ENCODE measurements around the gene CBFB.
"Not testable (repeated sequence)": the region's sequence is repeated elsewhere in the genome, so short reads cannot be mapped to it uniquely, and the experiment has no call there.

The CBFB gene

GRCh38 chr16:67040166-67040565 lies 11.2 kb downstream of the CBFB start:
- no peak overlapping the region for H3K4me3 ChIP-seq (ENCODE audit: low read depth, low read length)

- H3K4me3 ChIP-seq (ENCODE audit: low read depth, low read length), result no peak overlapping the region
These were observed 12.0 kb downstream of the CBFB start for GRCh38 chr16:67040906-67041305.

GRCh38 chr16:67041520-67041919 lies 12.6 kb downstream of the CBFB start:
- not testable (repeated sequence) for H3K4me3 ChIP-seq (ENCODE audit: low read depth, low read length)

GRCh38 chr16:67043420-67043819 lies 14.5 kb downstream of the CBFB start:
- H3K4me3 ChIP-seq (ENCODE audit: low read depth, low read length), result no peak overlapping the region

GRCh38 chr16:67050796-67051195 lies 21.8 kb downstream of the CBFB start:
- no peak overlapping the region for H3K4me3 ChIP-seq (ENCODE audit: low read depth, low read length)

- H3K4me3 ChIP-seq (ENCODE audit: low read depth, low read length), result no peak overlapping the region
These were observed 23.4 kb downstream of the CBFB start for GRCh38 chr16:67052399-67052798.

GRCh38 chr16:67053767-67054334 lies 24.9 kb downstream of the CBFB start:
- no peak overlapping the region for H3K4me3 ChIP-seq (ENCODE audit: low read depth, low read length)

GRCh38 chr16:67054901-67055300 lies 26.0 kb downstream of the CBFB start:
- H3K4me3 ChIP-seq (ENCODE audit: low read depth, low read length), result no peak overlapping the region

- no peak overlapping the region for H3K4me3 ChIP-seq (ENCODE audit: low read depth, low read length)
These were observed 27.0 kb downstream of the CBFB start for GRCh38 chr16:67055712-67056487.

- no peak overlapping the region for H3K4me3 ChIP-seq (ENCODE audit: low read depth, low read length)
These were observed 34.1 kb downstream of the CBFB start for GRCh38 chr16:67063008-67063407.

- H3K4me3 ChIP-seq (ENCODE audit: low read depth, low read length), result no peak overlapping the region
These were observed 39.3 kb downstream of the CBFB start for GRCh38 chr16:67068212-67068753.

- no peak overlapping the region for H3K4me3 ChIP-seq (ENCODE audit: low read depth, low read length)
These were observed 42.6 kb downstream of the CBFB start for GRCh38 chr16:67071476-67072048.

GRCh38 chr16:67075331-67075730 lies 46.4 kb downstream of the CBFB start:
- no peak overlapping the region for H3K4me3 ChIP-seq (ENCODE audit: low read depth, low read length)

GRCh38 chr16:67077871-67078270 lies 48.9 kb downstream of the CBFB start:
- no peak overlapping the region for H3K4me3 ChIP-seq (ENCODE audit: low read depth, low read length)

- H3K4me3 ChIP-seq (ENCODE audit: low read depth, low read length), result no peak overlapping the region
These were observed 53.2 kb downstream of the CBFB start for GRCh38 chr16:67082100-67082499.

GRCh38 chr16:67082891-67083290 lies 53.9 kb downstream of the CBFB start:
- no peak overlapping the region for H3K4me3 ChIP-seq (ENCODE audit: low read depth, low read length)

GRCh38 chr16:67084345-67085028 lies 55.5 kb downstream of the CBFB start:
- H3K4me3 ChIP-seq (ENCODE audit: low read depth, low read length), result no peak overlapping the region

GRCh38 chr16:67086822-67087221 lies 57.9 kb downstream of the CBFB start:
- no peak overlapping the region for H3K4me3 ChIP-seq (ENCODE audit: low read depth, low read length)

GRCh38 chr16:67087291-67087690 lies 58.3 kb downstream of the CBFB start:
- no peak overlapping the region for H3K4me3 ChIP-seq (ENCODE audit: low read depth, low read length)

- no peak overlapping the region for H3K4me3 ChIP-seq (ENCODE audit: low read depth, low read length)
These were observed 58.9 kb downstream of the CBFB start for GRCh38 chr16:67087803-67088202.

GRCh38 chr16:67088551-67088950 lies 59.6 kb downstream of the CBFB start:
- no peak overlapping the region for H3K4me3 ChIP-seq (ENCODE audit: low read depth, low read length)

GRCh38 chr16:67089101-67089500 lies 60.2 kb downstream of the CBFB start:
- H3K4me3 ChIP-seq (ENCODE audit: low read depth, low read length), result no peak overlapping the region

All from iPS-11a (cell line).